HG03575 (cell line): ENCODE results near the gene PCDHB3.
"Not testable (repeated sequence)": the region's sequence is repeated elsewhere in the genome, so short reads cannot be mapped to it uniquely, and the experiment has no call there.

Experiments used
- ATAC-seq: cut with Tn5 transposase; IDR thresholded peaks from one replicate; pipeline ENCODE4 v1.9.1; 2021; ENCODE audit not compliant: unreplicated experiment, insufficient number of reproducible peaks, low FRiP score; ENCODE audit errors: extremely low read depth

The PCDHB3 gene

DNA sequence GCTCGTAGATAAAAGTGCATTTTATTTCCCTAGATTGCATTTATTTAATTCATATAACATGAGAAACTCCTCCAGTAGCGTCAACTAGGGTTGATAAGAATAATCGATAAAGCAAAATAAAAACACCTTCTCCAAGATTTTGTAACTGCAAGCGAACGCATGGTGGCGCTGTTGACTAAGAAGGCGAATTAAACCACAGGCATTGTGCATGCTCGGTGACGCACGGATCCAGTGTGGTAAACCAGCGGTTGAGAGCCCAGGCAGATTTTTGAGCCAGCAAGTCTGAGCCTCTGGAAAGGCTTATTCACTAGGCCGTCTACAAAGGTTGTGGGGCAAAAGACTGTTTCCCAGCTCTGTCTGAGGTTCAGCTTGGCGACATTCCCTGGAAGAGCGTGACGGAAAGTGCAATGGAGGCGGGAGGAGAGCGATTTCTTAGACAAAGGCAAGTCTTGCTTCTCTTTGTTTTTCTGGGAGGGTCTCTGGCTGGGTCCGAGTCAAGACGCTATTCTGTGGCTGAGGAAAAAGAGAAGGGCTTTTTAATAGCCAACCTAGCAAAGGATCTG is at the start of gene PCDHB3:
Gene PCDHB3 (plus strand): TSS at position 231 of the 563 bp plus-strand sequence. CDS start 177 bp downstream, at position 408.
- no peak for ATAC-seq

DNA sequence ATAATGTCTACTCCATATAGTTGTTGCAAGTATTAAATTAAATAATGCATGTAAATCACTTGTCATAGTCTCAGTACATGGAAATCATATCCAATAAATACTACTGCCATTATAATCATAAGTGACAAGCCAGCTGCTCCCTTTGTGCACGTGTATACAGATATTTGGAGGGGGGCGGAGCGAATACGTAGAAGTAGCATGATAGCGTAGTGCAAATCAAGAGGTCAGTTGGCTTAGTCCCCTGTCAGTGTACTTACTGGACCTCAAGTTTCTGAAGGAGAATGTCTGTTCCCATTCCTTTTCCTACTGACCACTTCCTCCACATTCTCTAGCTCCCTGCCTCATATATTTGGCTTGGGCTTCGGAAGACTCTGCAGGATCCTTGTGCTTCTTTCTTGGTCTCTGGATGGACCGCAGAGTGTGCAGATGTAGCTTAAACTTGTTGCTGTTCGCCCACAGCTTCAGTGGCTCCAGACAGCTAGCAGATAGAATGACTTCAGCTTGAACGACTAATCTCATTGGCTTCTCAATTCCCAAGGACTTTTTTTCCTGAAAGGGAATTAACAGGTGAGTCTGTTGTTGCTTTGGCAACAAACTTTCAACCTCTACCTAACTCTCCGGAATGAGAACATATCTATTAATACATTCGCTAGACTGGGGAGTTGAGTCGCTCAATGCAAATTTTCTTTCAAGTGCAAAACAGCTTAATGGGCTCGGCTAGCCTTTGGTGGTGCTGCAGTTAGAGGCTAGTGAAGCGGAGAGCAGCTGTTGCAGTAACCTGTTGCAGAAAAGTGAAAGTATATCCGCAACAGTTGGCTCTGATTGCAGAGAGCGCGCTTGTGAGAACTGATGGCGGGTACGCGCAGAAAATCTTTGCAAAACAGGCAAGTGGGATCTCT is 49.4 kb upstream of the PCDHB3 start, which contains the start of gene PCDHB1:
Gene PCDHB1 (plus strand): TSS at position 753 of the 899 bp plus-strand sequence. CDS start 97 bp downstream, at position 850.
- no peak for ATAC-seq

DNA sequence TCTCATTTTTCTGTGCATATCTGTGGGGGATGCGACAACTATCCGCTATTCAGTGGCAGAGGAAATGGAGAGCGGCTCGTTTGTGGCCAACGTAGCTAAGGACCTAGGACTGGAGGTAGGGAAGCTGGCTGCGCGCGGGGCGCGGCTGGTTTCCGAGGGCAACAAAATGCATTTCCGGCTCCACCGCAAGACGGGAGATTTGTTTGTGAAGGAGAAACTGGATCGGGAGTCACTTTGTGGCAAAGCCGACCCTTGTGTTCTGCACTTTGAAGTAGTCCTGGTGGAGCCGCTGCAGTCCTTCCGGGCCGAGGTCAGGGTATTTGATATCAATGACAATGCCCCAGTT is 48.8 kb upstream of the PCDHB3 start:
- no peak for ATAC-seq

DNA sequence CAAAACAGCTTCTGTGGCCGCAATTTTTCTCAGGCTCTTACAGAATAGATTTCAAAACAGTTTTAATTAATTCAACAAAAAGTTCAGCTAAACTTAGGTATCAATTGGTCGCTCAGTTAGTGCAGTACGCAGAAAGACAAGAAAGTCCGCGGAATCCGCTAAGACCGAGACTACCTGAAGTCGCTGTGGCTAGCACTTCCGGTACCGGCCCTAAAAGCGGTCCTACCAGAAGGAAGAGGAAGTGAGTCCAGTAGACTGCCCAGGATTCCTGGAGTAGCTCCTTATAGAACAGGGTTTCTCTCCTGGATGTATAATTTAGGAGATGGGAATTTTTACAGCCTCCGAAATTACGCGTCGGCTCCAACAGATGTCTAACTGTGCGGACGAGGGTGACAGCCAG is 22.4 kb upstream of the PCDHB3 start:
- ATAC-seq = no peak

DNA sequence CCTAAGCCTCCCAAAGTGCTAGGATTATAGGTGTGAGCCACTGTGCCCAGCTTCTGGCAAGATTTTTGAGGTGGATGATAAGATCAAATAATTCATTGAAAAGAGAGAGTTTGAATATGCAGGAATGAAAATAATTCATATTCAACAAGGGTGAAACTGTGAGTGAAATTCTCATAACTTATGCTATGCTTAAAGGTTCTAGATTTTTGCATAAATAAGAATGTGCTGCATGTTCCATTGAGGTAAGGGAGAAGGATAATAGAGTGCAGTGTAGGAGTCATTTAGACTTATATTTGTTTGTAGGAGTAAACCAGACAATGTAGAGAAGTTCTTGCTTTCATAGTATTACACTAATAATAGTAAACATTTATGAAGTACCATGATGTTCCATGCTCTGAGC is 18.0 kb upstream of the PCDHB3 start:
- no peak for ATAC-seq

DNA sequence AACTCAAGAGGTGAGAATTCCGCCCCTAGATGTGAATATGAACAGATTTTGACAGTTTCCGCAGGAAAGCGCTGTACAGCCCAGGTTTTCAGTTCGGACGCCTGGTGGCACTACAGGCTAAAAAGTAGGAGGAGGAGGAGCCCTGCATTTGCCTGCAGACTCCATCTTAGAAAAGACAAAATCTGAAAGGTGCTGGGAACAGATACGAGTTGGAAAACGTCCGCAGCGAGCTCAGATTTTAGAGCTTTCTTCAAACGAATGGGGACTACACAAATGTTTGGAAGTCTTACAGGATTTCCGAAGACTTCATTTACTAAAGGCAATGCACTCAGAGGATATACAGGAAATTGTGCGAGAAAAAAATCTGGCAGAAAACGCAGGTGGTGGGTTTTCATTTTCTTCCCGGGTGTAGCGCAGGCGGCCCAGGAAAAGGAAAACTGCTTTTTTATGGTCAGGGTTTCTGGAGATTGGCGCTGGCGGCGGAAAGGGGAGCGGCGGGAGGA is 15.7 kb upstream of the PCDHB3 start:
- no peak for ATAC-seq

DNA sequence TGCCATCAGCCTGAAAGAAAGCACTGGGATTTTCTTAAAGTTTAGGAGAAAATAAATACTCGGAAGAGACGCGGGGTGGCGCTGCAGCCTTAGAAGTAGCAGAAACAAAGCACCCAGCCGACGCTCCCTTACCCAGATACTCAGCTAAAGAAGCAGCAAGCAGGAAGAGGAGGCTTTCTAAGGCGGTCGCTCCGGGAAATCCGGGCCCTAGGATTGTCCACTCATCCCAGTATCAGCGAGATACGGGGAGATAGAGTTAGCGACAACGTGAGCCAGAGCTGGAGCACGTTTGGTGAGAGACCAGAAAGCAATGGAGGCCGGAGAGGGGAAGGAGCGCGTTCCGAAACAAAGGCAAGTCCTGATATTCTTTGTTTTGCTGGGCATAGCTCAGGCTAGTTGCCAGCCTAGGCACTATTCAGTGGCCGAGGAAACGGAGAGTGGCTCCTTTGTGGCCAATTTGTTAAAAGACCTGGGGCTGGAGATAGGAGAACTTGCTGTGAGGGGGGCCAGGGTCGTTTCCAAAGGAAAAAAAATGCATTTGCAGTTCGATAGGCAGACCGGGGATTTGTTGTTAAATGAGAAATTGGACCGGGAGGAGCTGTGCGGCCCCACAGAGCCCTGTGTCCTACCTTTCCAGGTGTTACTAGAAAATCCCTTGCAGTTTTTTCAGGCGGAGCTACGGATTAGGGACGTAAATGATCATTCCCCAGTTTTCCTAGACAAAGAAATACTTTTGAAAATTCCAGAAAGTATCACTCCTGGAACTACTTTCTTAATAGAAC is 5.6 kb upstream of the PCDHB3 start, which contains the start of gene PCDHB2:
Gene PCDHB2 (plus strand): TSS at position 135 of the 782 bp plus-strand sequence. CDS start 176 bp downstream, at position 311.
- ATAC-seq = no peak

DNA sequence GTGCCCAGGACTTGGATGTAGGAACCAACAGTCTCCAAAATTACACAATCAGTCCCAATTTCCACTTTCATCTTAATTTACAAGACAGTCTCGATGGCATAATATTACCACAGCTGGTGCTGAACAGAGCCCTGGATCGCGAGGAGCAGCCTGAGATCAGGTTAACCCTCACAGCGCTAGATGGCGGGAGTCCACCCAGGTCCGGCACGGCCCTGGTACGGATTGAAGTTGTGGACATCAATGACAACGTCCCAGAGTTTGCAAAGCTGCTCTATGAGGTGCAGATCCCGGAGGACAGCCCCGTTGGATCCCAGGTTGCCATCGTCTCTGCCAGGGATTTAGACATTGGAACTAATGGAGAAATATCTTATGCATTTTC is 5.0 kb upstream of the PCDHB3 start:
- ATAC-seq = no peak

DNA sequence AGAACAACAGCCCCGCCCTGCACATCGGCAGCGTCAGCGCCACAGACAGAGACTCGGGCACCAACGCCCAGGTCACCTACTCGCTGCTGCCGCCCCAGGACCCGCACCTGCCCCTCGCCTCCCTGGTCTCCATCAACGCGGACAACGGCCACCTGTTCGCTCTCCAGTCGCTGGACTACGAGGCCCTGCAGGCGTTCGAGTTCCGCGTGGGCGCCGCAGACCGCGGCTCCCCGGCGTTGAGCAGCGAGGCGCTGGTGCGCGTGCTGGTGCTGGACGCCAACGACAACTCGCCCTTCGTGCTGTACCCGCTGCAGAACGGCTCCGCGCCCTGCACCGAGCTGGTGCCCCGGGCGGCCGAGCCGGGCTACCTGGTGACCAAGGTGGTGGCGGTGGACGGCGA is 4.1 kb upstream of the PCDHB3 start:
- not testable (repeated sequence) for ATAC-seq

DNA sequence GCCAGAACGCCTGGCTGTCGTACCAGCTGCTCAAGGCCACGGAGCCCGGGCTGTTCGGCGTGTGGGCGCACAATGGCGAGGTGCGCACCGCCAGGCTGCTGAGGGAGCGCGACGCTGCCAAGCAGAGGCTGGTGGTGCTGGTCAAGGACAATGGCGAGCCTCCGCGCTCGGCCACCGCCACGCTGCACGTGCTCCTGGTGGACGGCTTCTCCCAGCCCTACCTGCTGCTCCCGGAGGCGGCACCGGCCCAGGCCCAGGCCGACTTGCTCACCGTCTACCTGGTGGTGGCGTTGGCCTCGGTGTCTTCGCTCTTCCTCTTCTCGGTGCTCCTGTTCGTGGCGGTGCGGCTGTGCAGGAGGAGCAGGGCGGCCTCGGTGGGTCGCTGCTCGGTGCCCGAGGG is 3.7 kb upstream of the PCDHB3 start:
- ATAC-seq = not testable (repeated sequence)

DNA sequence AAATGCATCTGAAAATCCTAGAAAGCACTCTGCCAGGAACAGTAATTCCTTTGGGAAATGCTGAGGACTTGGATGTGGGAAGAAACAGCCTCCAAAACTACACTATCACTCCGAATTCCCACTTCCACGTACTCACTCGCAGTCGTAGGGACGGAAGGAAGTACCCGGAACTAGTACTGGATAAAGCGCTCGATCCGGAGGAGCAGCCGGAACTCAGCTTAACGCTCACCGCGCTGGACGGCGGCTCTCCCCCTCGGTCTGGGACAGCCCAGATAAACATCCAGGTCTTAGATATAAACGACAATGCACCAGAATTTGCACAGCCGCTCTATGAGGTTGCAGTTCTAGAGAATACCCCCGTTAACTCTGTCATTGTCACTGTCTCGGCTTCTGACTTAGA is 786 bp downstream of the PCDHB3 start:
- no peak for ATAC-seq

DNA sequence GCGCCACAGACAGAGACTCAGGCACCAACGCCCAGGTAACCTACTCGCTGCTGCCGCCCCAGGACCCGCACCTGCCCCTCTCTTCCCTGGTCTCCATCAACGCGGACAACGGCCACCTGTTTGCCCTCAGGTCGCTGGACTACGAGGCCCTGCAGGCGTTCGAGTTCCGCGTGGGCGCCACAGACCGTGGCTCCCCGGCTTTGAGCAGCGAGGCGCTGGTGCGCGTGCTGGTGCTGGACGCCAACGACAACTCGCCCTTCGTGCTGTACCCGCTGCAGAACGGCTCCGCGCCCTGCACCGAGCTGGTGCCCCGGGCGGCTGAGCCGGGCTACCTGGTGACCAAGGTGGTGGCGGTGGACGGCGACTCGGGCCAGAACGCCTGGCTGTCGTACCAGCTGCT is 1.8 kb downstream of the PCDHB3 start:
- not testable (repeated sequence) for ATAC-seq

DNA sequence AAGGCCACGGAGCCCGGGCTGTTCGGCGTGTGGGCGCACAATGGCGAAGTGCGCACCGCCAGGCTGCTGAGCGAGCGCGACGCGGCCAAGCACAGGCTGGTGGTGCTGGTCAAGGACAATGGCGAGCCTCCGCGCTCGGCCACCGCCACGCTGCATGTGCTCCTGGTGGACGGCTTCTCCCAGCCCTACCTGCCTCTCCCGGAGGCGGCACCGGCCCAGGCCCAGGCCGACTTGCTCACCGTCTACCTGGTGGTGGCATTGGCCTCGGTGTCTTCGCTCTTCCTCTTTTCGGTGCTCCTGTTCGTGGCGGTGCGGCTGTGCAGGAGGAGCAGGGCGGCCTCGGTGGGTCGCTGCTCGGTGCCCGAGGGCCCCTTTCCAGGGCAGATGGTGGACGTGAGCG is 2.2 kb downstream of the PCDHB3 start:
- ATAC-seq = not testable (repeated sequence)

DNA sequence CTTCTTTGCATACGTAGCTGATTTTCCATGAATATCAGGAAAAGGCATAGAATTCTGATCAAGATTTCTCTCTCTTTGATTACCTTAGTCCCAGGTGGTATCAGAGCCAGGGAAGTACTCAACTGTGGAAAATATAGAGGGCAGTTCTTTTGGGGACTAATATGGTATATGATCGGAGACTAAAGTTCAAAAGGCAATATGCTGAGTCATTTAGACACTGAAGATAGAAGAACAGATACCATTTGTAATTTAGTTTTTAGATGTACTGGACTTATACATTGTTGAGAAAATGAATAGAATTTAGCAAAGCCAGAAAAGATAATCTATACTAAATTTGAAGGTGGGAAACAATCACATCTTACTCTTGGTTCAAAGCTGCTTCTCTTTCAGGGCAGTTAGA is 5.1 kb downstream of the PCDHB3 start:
- ATAC-seq = no peak

DNA sequence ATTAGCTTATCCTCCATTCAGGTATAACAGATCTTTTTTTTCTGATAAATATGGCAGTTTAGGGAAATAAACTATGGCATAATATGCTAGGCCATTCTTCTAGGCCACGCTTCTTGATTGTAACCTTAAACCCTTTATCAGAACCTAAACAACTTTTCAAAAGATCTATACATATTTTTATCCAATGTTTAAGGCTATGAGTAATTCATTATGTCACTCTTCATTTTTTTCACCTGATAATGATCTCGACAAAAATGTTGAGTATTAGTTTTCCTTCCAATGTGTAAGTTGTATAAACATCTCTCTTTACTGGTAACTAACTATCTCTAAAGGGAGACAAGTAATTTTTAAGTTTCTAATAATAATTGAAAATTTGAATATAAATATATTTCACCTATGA is 19.0 kb downstream of the PCDHB3 start:
- no peak for ATAC-seq

DNA sequence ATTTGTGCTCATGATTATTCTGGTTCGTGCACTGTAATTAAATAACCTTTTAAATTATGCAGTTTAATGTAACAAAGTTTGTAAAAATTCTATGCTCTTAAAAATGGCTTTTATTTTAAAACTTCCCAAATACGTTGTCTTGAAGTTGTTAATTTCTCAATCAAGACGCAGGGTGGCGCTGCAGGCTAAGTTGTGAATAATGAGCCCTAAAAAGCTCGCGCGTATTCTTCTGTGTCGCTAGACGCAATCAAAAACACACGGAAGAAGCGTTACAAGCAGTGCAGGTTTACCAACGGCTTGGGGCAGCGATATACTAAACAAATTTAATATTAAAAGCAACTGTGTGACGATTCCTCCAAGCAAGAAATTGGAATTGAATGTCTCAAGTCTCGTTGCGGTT is 21.3 kb downstream of the PCDHB3 start, which contains the start of gene PCDHB4:
Gene PCDHB4 (plus strand): TSS at position 256 of the 400 bp plus-strand sequence. CDS start 181 bp downstream, outside the sequence.
- ATAC-seq = no peak

DNA sequence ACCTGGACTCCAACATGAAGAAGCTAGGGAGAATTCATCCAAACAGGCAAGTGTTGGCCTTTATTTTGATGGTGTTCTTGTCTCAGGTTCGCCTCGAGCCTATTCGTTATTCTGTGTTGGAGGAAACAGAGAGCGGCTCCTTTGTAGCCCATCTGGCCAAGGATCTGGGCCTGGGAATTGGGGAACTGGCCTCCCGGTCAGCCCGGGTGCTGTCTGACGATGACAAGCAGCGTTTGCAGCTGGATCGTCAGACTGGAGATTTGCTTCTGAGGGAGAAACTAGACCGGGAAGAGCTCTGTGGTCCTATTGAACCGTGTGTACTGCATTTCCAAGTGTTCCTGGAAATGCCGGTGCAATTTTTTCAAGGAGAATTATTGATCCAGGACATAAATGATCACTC is 21.7 kb downstream of the PCDHB3 start:
- no peak for ATAC-seq

DNA sequence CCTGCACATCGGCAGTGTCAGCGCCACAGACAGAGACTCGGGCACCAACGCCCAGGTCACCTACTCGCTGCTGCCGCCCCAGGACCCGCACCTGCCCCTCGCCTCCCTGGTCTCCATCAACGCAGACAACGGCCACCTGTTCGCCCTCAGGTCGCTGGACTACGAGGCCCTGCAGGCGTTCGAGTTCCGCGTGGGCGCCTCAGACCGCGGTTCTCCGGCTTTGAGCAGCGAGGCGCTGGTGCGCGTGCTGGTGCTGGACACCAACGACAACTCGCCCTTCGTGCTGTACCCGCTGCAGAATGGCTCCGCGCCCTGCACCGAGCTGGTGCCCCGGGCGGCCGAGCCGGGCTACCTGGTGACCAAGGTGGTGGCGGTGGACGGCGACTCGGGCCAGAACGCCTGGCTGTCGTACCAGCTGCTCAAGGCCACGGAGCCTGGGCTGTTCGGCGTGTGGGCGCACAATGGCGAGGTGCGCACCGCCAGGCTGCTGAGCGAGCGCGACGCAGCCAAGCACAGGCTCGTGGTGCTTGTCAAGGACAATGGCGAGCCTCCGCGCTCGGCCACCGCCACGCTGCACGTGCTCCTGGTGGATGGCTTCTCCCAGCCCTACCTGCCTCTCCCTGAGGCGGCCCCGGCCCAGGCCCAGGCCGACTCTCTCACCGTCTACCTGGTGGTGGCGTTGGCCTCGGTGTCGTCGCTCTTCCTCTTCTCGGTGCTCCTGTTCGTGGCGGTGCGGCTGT is 23.3 kb downstream of the PCDHB3 start:
- not testable (repeated sequence) for ATAC-seq

DNA sequence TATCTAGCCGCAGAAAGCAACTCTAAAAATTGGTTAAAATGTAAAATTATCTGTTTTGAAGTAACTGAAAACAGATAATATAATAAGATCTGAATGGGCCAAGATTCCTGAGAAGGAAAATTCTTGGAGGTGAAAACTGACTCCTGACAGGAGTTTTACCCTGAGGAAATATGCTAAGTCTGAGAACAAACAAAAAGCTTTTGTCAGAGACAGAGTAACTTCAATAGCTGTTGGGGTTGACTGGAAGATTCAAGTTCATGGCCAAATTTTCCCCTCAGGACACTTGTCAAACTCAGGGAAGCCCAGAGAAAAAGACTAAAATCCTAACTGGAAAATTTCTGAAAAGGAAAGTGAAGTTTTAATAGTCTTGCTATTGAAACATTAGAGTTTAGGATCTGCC is 27.0 kb downstream of the PCDHB3 start:
- ATAC-seq = no peak
